ENCODE results near the gene RNF168.
"Not testable (repeated sequence)": the region's sequence is repeated elsewhere in the genome, so short reads cannot be mapped to it uniquely, and the experiment has no call there.

Gene RNF168

DNA sequence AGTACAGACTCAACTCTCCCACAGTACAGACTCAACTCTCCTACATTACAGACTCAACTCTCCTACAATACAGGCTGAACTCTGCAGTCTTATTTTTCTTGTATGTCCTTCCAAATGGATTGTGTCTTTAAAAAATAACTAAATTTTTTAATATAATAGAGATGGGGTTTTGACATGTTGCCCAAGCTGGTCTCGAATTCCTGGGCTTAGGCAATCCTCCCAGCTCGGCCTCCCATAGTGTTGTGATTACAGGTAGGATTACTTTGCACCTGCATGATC is 40.2 kb downstream of the RNF168 start:
- DNase-seq = no peak

DNA sequence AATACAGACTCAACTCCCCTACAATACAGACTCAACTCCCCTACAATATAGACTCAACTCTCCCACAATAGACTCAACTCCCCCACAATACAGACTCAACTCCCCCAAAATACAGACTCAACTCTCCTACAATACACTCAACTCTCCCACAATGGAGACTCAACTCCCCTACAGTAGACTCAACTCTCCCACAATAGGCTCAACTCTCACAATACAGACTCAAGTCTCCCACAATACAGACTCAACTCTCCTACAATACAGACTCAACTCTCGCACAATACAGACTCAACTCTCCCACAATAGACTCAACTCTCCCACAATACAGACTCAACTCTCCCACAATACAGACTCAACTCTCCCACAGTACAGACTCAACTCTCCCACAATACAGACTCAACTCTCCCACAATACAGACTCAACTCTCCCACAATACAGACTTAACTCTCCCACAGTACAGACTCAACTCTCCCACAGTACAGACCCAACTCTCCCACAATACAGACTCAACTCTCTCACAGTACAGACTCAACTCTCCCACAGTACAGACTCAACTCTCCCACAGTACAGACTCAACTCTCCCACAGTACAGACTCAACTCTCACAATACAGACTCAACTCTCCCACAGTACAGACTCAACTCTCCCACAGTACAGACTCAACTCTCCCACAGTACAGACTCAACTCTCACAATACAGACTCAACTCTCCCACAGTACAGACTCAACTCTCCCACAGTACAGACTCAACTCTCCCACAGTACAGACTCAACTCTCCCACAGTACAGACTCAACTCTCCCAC is 40.7 kb downstream of the RNF168 start:
- DNase-seq = not testable (repeated sequence)

GRCh38 chr3:196458063-196458462 is 45.5 kb downstream of the RNF168 start:
- no peak for DNase-seq

DNA sequence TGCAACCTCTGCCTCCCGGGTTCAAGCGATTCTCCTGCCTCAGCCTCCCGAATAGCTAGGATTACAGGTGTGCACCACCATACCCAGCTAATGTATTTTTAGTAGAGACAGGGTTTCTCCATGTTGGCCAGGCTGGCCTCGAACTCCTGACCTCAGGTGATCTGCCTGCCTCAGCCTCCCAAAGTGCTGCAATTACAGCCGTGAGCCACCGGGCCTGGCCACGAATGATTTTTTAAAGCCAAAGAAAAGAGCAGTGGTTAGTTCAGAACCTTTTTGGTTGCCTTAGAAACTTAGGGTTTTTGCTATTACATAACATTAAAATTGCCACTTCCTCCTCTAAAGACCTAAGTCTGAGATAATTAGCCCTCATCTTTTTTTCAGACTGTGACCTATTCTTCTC is 46.1 kb downstream of the RNF168 start:
- not testable (repeated sequence) for DNase-seq

GRCh38 chr3:196454935-196455334 is 48.6 kb downstream of the RNF168 start:
- no peak for DNase-seq

DNA sequence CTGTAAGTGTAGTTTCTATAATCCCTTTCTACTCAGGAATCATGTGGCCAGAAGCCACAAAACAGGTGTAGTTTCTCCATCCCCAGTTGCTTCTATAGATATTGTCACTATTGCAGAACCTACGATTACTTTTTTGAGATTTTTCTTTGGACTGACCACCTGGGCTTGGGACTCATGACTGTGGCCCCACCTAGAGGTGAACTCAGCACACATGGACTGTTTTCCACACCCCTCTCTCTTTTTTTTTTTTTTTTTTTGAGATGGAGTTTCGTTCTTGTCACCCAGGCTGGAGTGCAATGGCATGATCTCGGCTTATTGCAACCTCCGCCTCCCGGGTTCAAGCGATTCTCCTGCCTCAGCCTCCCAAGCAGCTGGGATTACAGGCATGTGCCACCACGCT is 58.2 kb downstream of the RNF168 start:
- not testable (repeated sequence) for DNase-seq

DNA sequence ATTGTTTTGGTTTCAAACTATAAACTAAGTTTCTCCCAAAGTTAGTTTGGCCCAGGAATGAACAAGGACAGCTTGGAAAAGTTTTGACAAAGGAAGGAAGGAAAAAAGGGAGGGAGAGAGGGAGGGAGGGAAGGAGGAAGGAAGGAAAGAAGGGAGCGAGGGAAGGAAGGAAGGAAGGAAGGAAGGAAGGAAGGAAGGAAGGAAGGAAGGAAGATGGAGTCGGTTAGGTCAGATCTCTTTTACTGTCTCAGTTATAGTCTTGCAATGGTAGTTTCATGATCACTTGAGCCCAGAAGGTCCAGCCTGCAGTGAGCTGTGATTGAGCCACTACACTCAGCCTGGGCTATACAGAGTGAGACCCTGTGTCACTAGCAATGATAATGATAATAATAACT is 59.1 kb downstream of the RNF168 start:
- no peak for DNase-seq

GRCh38 chr3:196440696-196441095 is 62.9 kb downstream of the RNF168 start:
- DNase-seq = no peak

- no peak for DNase-seq
These were observed 63.5 kb downstream of the RNF168 start for GRCh38 chr3:196440041-196440537.

GRCh38 chr3:196432137-196432879 is 71.3 kb downstream of the RNF168 start, which contains the start of gene UBXN7:
Gene UBXN7 (minus strand): TSS chr3:196432427. CDS start chr3:196432399, 28 bp downstream.
- peak; percentile 99 for DNase-seq

- DNase-seq = peak; percentile 61
These were observed 72.1 kb downstream of the RNF168 start for GRCh38 chr3:196431181-196432136.

DNA sequence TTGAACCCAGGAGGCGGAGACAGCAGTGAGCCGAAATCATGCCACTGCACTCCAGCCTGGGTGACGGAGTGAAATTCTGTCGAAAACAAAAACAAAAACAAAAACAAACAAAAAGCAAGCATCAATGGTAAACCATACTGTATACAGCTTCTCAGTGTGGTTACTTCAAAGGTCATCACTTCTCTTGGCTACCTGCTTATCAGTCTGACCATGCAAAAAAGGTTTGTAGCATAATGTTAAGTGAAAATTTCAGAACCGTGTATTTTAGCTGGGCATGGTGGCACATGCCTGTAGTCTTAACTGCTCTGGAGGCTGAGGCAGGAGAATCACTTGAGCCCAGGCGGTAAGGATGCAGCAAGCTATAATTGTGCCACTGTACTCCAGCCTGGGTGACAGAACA is 75.5 kb downstream of the RNF168 start:
- DNase-seq = no peak

DNA sequence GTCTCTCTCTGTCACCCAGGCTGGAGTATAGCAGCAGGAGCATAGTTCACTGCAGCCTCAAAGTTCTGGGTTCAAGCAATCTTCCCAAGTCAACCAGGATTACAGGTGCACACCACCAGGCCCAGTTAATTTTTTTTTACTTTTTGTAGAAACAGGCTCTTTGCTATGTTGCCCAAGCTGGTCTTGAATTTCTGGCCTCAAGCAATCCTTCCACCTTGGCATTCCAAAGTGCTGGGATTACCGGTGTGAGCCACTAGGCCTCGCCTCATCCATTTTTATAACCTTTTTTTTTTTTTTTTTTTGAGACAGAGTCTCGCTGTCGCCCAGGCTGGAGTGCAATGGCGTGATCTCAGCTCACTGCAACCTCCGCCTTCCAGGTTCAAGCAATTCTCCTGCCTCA is 79.1 kb downstream of the RNF168 start:
- DNase-seq = not testable (repeated sequence)

- no peak for DNase-seq
These were observed 80.4 kb downstream of the RNF168 start for GRCh38 chr3:196423044-196423781.

GRCh38 chr3:196421668-196422067 is 81.9 kb downstream of the RNF168 start:
- DNase-seq = not testable (repeated sequence)

- DNase-seq = no peak
These were observed 84.2 kb downstream of the RNF168 start for GRCh38 chr3:196419386-196419785.
